Left lung (tissue), 10 donors: ENCODE measurements around the gene STIM1. TPM values are rescaled to one million over a fixed set of nuclear protein-coding genes. Genes with fewer than 3 reads are reported as not detected.
A peak's percentile ranks its signal among the peaks of the same experiment; 100 is the strongest.

Experiments
- ATAC-seq: fragments of 200-7000 bp; cut with Tn5 transposase; one replicate; pipeline ENCODE4 v1.9.1; 2020; ENCODE audit warnings: moderate library complexity
- DNase-seq, 4 donors: peaks; one replicate each; pipeline ENCODE4 v3.0.0-alpha.2; 2013 to 2020
- H3K27ac ChIP-seq, 2 donors: fragments of 200-600 bp; sonication (generic) in 1 of 2; one replicate each; pipeline versions ENCODE4 v1.5.0 to v1.8.0; 2020 to 2021
- H3K27me3 ChIP-seq, 2 donors: fragments of 200-600 bp; sonication (generic) in 1 of 2; one replicate each; pipeline versions ENCODE4 v1.5.0 to v1.8.0; 2020 to 2021
- H3K36me3 ChIP-seq, 2 donors: fragments of 200-600 bp; sonication (generic) in 1 of 2; one replicate each; pipeline versions ENCODE4 v1.5.0 to v1.8.0; 2020 to 2021
- H3K4me1 ChIP-seq, 2 donors: fragments of 200-600 bp; one replicate each; pipeline ENCODE4 v1.8.0; 2021
- H3K4me3 ChIP-seq, 2 donors: fragments of 200-600 bp; sonication (generic) in 1 of 2; one replicate each; pipeline versions ENCODE4 v1.5.0 to v1.8.0; 2020 to 2021; ENCODE audit warnings: mild to moderate bottlenecking in 1 of 2
- H3K9me3 ChIP-seq, 2 donors: fragments of 200-600 bp; sonication (generic) in 1 of 2; one replicate each; pipeline versions ENCODE4 v1.5.0 to v1.8.0; 2020 to 2021
- CTCF ChIP-seq, 2 donors: fragments of 200-600 bp; sonication (generic) in 1 of 2; IDR thresholded peaks; one replicate each; pipeline versions ENCODE4 v1.5.0 to v1.8.0; 2021; ENCODE audit warnings: antibody characterized with exemption in 2 of 2
- intact Hi-C, 2 donors: fragments of 100-400 bp; cut with DNase I; formaldehyde crosslinking; loops; one replicate each; pipeline versions ENCODE4 v1.11.2 to v1.14.2; 2022
- polyA plus RNA-seq, 6 donors: library from polyadenylated mRNA; unstranded; fragments of 120-200 nt; gene quantifications; one replicate each; pipeline ENCODE4 v1.2.1, GENCODE V29; 2013; ENCODE audit not compliant: insufficient read length in 6 of 6
- total RNA-seq, 2 donors: library from RNA; stranded (reverse); fragmentation: NEBNext Ultra II Directional; extraction: Animal tissue kit (Norgen Biotek cat#: 25700); gene quantifications; one replicate each; pipeline ENCODE4 v1.2.1, GENCODE V29; 2021
- donor health status: DM: no; HTN: yes; CAD: no.
- donor health status: DM: no; HTN: no; CAD: no.

Gene STIM1
- total and polyA plus RNA-seq, 8 donors, result 38.9 to 56.0 (median 49.8) TPM

- peak in 3 of 4 donors; percentile 29 to 85 (median 67) for DNase-seq
- Histone ChIP-seq H3K4me1 (peaks cover 0 to 39% of the 10 kb centered on the region in 2 donors), H3K4me3 (no peak overlapping the region), H3K36me3 (peaks cover 0 to 48% of the 10 kb centered on the region in 2 donors), H3K9me3 (no peaks in the 10 kb centered on the region), H3K27ac (peak overlapping the region in 1 of 2 donors; percentile 13), H3K27me3 (no peaks in the 10 kb centered on the region)
- peak; percentile 83 for ATAC-seq
- TF ChIP-seq CTCF (IDR thresholded peaks at IDR 0.05), result peak; percentile 41 to 82
- intact Hi-C loops, result no loop called here
These were observed 30.6 kb upstream of the STIM1 start for GRCh38 chr11:3824714-3825472.

- Histone ChIP-seq H3K27me3 (no peaks in the 10 kb centered on the region), H3K36me3 (peaks cover 0 to 55% of the 10 kb centered on the region in 2 donors), H3K27ac (peak overlapping the region in 1 of 2 donors; percentile 28), H3K4me3 (no peak overlapping the region), H3K4me1 (peaks cover 0 to 47% of the 10 kb centered on the region in 2 donors), H3K9me3 (no peaks in the 10 kb centered on the region)
- intact Hi-C loops, result no loop called here
- DNase-seq (no peak), ATAC-seq (no peak)
- TF ChIP-seq CTCF (IDR thresholded peaks at IDR 0.05), result no peak
These were observed 29.9 kb upstream of the STIM1 start for GRCh38 chr11:3825473-3826154.

GRCh38 chr11:3826721-3827120 lies 28.7 kb upstream of the STIM1 start:
- Histone ChIP-seq H3K27ac (peak overlapping the region in 1 of 2 donors; percentile 28), H3K4me1 (peaks cover 2 to 58% of the 10 kb centered on the region in 2 donors), H3K36me3 (peaks cover 0 to 65% of the 10 kb centered on the region in 2 donors), H3K4me3 (no peak overlapping the region), H3K9me3 (no peaks in the 10 kb centered on the region), H3K27me3 (no peaks in the 10 kb centered on the region)
- intact Hi-C loops, result no loop called here
- DNase-seq, result no peak
- ATAC-seq, result no peak
- TF ChIP-seq CTCF (IDR thresholded peaks at IDR 0.05), result no peak

GRCh38 chr11:3827434-3828186 lies 27.9 kb upstream of the STIM1 start:
- H3K27me3 ChIP-seq, result no peaks in the 10 kb centered on the region
- no peak overlapping the region for H3K4me3 ChIP-seq
- ATAC-seq, result no peak
- peaks cover 0 to 65% of the 10 kb centered on the region in 2 donors for H3K36me3 ChIP-seq
- no peaks in the 10 kb centered on the region for H3K9me3 ChIP-seq
- intact Hi-C loops, result no loop called here
- DNase-seq, result no peak
- H3K27ac ChIP-seq, result no peak overlapping the region
- no peak for TF ChIP-seq CTCF (IDR thresholded peaks at IDR 0.05)
- peaks cover 5 to 67% of the 10 kb centered on the region in 2 donors for H3K4me1 ChIP-seq
